Measurements from ENCODE around the gene PDCD2L. TPM values are rescaled to one million over a fixed set of nuclear protein-coding genes. Genes with fewer than 3 reads are reported as not detected.
"Not testable (repeated sequence)": the region's sequence is repeated elsewhere in the genome, so short reads cannot be mapped to it uniquely, and the experiment has no call there.

PDCD2L gene
- total RNA-seq, 1 donor from 2014 or later: 18.1 TPM

- Mint-ChIP-seq H3K27me3 (no peaks in the 10 kb centered on the region), H3K27ac (no peak overlapping the region), H3K36me3 (ENCODE audit: insufficient read depth) (peaks cover 17% of the 10 kb centered on the region), H3K4me1 (ENCODE audit: low read depth) (no peaks in the 10 kb centered on the region), H3K4me3 (ENCODE audit: low read depth) (no peak overlapping the region), H3K9me3 (ENCODE audit: low read depth) (no peaks in the 10 kb centered on the region)
- no peak for DNase-seq (ENCODE audit: low spot score, unreplicated experiment)
- no peak for TF ChIP-seq CTCF (IDR thresholded peaks at IDR 0.05; ENCODE audit: unreplicated experiment)
These were observed 16.8 kb upstream of the PDCD2L start for GRCh38 chr19:34387446-34387810.

- H3K27ac Mint-ChIP-seq; H3K4me1 Mint-ChIP-seq (ENCODE audit: low read depth); H3K4me3 Mint-ChIP-seq (ENCODE audit: low read depth); H3K27me3 Mint-ChIP-seq; H3K9me3 Mint-ChIP-seq (ENCODE audit: low read depth); DNase-seq (ENCODE audit: low spot score, unreplicated experiment): not testable (repeated sequence)
- peaks cover 11% of the 10 kb centered on the region for H3K36me3 Mint-ChIP-seq (ENCODE audit: insufficient read depth)
These were observed 15.5 kb upstream of the PDCD2L start for GRCh38 chr19:34388745-34389144.

- Mint-ChIP-seq H3K9me3 (ENCODE audit: low read depth) (no peaks in the 10 kb centered on the region), H3K27me3 (no peaks in the 10 kb centered on the region), H3K27ac (no peak overlapping the region), H3K4me1 (ENCODE audit: low read depth) (no peaks in the 10 kb centered on the region), H3K4me3 (ENCODE audit: low read depth) (no peak overlapping the region), H3K36me3 (ENCODE audit: insufficient read depth) (peaks cover 3% of the 10 kb centered on the region)
- no peak for TF ChIP-seq CTCF (IDR thresholded peaks at IDR 0.05; ENCODE audit: unreplicated experiment)
- DNase-seq (ENCODE audit: low spot score, unreplicated experiment): no peak
These were observed 12.4 kb upstream of the PDCD2L start for GRCh38 chr19:34391813-34392212.

GRCh38 chr19:34393031-34393430 lies 11.2 kb upstream of the PDCD2L start:
- H3K9me3 Mint-ChIP-seq (ENCODE audit: low read depth): no peaks in the 10 kb centered on the region
- H3K27me3 Mint-ChIP-seq: no peaks in the 10 kb centered on the region
- H3K4me1 Mint-ChIP-seq (ENCODE audit: low read depth): no peaks in the 10 kb centered on the region
- no peak overlapping the region for H3K4me3 Mint-ChIP-seq (ENCODE audit: low read depth)
- DNase-seq (ENCODE audit: low spot score, unreplicated experiment): no peak
- no peak overlapping the region for H3K27ac Mint-ChIP-seq
- peaks cover 3% of the 10 kb centered on the region for H3K36me3 Mint-ChIP-seq (ENCODE audit: insufficient read depth)
- no peak for TF ChIP-seq CTCF (IDR thresholded peaks at IDR 0.05; ENCODE audit: unreplicated experiment)

GRCh38 chr19:34393629-34394028 lies 10.6 kb upstream of the PDCD2L start:
- no peak overlapping the region for H3K4me3 Mint-ChIP-seq (ENCODE audit: low read depth)
- no peaks in the 10 kb centered on the region for H3K4me1 Mint-ChIP-seq (ENCODE audit: low read depth)
- H3K27me3 Mint-ChIP-seq: no peaks in the 10 kb centered on the region
- no peaks in the 10 kb centered on the region for H3K9me3 Mint-ChIP-seq (ENCODE audit: low read depth)
- H3K27ac Mint-ChIP-seq: no peak overlapping the region
- DNase-seq (ENCODE audit: low spot score, unreplicated experiment): no peak
- no peak for TF ChIP-seq CTCF (IDR thresholded peaks at IDR 0.05; ENCODE audit: unreplicated experiment)
- peaks cover 5% of the 10 kb centered on the region for H3K36me3 Mint-ChIP-seq (ENCODE audit: insufficient read depth)

- no peak overlapping the region for H3K4me3 Mint-ChIP-seq (ENCODE audit: low read depth)
- DNase-seq (ENCODE audit: low spot score, unreplicated experiment): no peak
- no peaks in the 10 kb centered on the region for H3K9me3 Mint-ChIP-seq (ENCODE audit: low read depth)
- no peaks in the 10 kb centered on the region for H3K4me1 Mint-ChIP-seq (ENCODE audit: low read depth)
- H3K27me3 Mint-ChIP-seq: no peaks in the 10 kb centered on the region
- H3K27ac Mint-ChIP-seq: no peak overlapping the region
- no peak for TF ChIP-seq CTCF (IDR thresholded peaks at IDR 0.05; ENCODE audit: unreplicated experiment)
- peaks cover 16% of the 10 kb centered on the region for H3K36me3 Mint-ChIP-seq (ENCODE audit: insufficient read depth)
These were observed 6.3 kb upstream of the PDCD2L start for GRCh38 chr19:34397853-34398252.

All from progenitor cell of endocrine pancreas (in vitro differentiated cells).